HL-60 (cell line): ENCODE data around the gene TMEM63C.

Source experiments
- DNase-seq, 2 experiments: peaks; one replicate each; pipeline ENCODE4 v3.0.0-alpha.2; 2010 to 2020; ENCODE audit warnings: low read depth in 1 of 2, low spot score in 1 of 2
- H3K27ac ChIP-seq: fragments of 250-450 bp; sonication (Bioruptor Pico); replicated peaks from 2 replicates; pipeline ENCODE4 v1.5.1; 2020; ENCODE audit warnings: mild to moderate bottlenecking, moderate library complexity
- H3K27me3 ChIP-seq: fragments of 250-450 bp; sonication (Bioruptor Pico); 2 replicates; pipeline ENCODE4 v1.5.1; 2021; ENCODE audit warnings: mild to moderate bottlenecking, moderate library complexity; ENCODE audit not compliant: insufficient read depth, poor library complexity, severe bottlenecking
- H3K4me3 ChIP-seq: replicated peaks from 2 replicates; pipeline ENCODE4 v1.5.1; 2011; ENCODE audit warnings: mild to moderate bottlenecking, control low read depth, low read length; ENCODE audit not compliant: insufficient read depth
- CTCF ChIP-seq: IDR thresholded peaks from one replicate; pipeline ENCODE4 v1.5.1; 2011; ENCODE audit warnings: low read length, control low read depth, inconsistent platforms; ENCODE audit not compliant: insufficient read depth
- GABPA ChIP-seq: IDR thresholded peaks from 2 replicates; pipeline ENCODE4 v1.6.1; 2012; ENCODE audit warnings: low read depth
- POLR2AphosphoS5 ChIP-seq: IDR thresholded peaks from 2 replicates; pipeline ENCODE4 v1.6.1; 2012; ENCODE audit warnings: low read depth
- REST ChIP-seq: IDR thresholded peaks from 2 replicates; pipeline ENCODE4 v1.6.1; 2012; ENCODE audit warnings: low read depth; ENCODE audit not compliant: insufficient replicate concordance
- SPI1 ChIP-seq: IDR thresholded peaks from 2 replicates; pipeline ENCODE4 v1.6.1; 2012; ENCODE audit warnings: low read depth, mild to moderate bottlenecking, borderline replicate concordance

TMEM63C gene

DNA sequence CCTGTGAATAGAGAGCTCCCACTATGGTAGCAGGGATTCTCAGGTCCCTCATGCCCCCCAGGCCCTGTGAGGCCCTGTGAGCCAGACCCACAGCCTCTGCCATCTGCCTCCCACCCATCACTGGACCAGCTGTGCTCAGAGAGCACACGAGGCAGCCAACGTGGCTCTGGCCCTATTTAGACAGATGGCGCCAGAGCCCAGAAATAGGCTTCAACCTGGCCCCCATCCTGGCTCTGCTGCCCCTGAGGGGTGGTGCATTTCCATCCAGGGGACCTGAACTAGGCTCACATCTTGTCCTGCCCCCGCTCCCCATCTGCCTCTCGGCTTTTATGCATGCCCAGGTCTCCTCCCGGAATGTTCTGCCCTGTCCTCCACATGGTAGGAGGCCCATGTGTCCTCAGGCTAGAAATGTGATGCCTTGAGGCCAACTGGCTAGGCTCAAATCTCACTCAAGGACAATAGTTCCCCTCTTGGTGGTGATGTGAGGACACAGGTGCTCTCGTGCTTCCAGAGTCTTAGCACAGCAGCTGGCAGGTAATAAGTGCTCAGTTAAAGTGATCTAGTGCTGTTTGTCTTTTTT, 18.9 kb downstream of the TMEM63C start:
- Histone ChIP-seq H3K27me3 (no peaks in the 10 kb centered on the region), H3K4me3 (no peak overlapping the region), H3K27ac (no peak overlapping the region)
- DNase-seq = no peak
- TF ChIP-seq POLR2AphosphoS5 (no peak), SPI1 (no peak)

DNA sequence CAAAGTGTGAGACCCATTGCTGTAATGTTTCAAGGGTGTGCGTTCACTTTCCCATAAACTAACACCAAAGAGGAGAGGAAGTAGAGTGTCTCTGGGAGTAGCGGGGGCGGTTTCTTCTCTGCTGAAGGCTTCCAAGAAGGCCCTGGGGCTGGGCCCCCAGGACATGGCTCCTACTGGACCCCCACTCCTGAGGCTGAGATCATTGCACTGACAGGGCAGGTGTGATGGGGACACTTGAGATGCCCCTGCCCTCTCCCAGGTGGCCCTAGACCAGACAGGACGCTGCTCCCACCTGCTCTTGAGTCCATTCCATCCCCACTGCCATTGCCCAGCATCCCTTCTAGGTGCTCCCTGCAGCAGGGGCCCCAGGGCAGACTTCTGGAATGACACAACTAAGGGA, 20.1 kb downstream of the TMEM63C start:
- no peak for DNase-seq
- Histone ChIP-seq H3K4me3 (no peak overlapping the region), H3K27me3 (no peaks in the 10 kb centered on the region), H3K27ac (no peak overlapping the region)
- TF ChIP-seq POLR2AphosphoS5 = no peak
- no peak for TF ChIP-seq GABPA
- TF ChIP-seq REST = no peak
- no peak for TF ChIP-seq CTCF
- no peak for TF ChIP-seq SPI1

DNA sequence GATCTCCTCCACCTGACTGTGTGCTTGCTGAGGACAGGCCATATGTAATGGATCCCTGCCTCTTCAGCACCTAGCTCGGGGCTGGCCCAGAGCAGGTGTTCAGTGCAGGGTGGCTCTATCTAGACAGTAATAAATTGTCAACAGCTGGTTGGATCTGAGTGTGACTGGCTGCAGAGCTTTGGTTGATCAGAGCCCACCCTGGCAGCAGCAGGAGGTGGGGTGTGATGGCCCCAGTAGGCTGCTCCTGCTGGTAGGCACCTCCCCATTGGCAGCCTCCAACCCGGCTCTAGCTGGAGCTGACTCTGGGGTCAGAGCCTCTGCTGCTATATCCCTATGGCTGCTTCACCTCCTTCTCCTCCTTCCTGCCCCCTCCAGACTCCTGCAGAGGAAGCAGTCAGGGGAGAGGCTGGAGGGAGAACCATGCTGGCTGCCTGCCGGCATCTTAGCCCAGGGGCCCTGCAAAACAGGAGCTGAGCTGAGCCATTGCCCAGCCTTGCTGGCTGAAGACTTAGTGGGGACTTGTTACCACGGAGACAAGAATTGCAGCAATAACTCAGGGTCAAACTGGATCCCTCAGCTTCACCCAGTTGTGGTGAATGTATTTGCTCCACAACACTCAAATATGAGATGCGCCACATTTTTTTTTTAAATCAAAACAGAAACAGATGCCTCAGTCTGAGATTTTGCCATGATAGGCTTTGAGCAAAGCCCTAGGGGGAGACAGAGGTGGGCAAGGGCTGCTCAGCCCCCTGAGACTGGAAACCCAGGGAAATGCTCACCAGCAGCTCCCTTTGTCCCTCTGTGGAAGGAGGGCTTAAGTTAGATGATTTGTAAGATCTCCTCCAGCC, 22.2 kb downstream of the TMEM63C start:
- no peak overlapping the region for H3K4me3 ChIP-seq
- no peaks in the 10 kb centered on the region for H3K27me3 ChIP-seq
- no peak for TF ChIP-seq GABPA
- no peak for TF ChIP-seq CTCF
- TF ChIP-seq POLR2AphosphoS5 = no peak
- TF ChIP-seq REST = no peak
- TF ChIP-seq SPI1 = no peak
- H3K27ac ChIP-seq = no peak overlapping the region
- DNase-seq = no peak

GRCh38 chr14:77204459-77204771, 22.8 kb downstream of the TMEM63C start:
- H3K4me3 ChIP-seq = no peak overlapping the region
- no peak overlapping the region for H3K27ac ChIP-seq
- H3K27me3 ChIP-seq = no peaks in the 10 kb centered on the region
- DNase-seq = no peak
- TF ChIP-seq CTCF = no peak
- TF ChIP-seq GABPA = no peak
- no peak for TF ChIP-seq SPI1
- no peak for TF ChIP-seq POLR2AphosphoS5
- TF ChIP-seq REST = no peak
